GM23338 (cell line): ENCODE measurements around the gene CLEC4G. TPM values are rescaled to one million over a fixed set of nuclear protein-coding genes. Genes with fewer than 3 reads are reported as not detected.

Experiments used
- ATAC-seq: fragments of 200-7000 bp; cut with Tn5 transposase; 3 replicates; pipeline ENCODE4 v1.9.1; 2020
- DNase-seq: peaks from one replicate; pipeline ENCODE4 v3.0.0-alpha.2; 2015; ENCODE audit warnings: low spot score
- H2AFZ ChIP-seq: fragments of 200-600 bp; sonication (generic); 2 replicates; pipeline ENCODE4 v1.8.0; 2016; ENCODE audit warnings: antibody characterized with exemption, mild to moderate bottlenecking, moderate library complexity
- H3F3A ChIP-seq: fragments of 200-600 bp; sonication (generic); replicated peaks from 2 replicates; pipeline ENCODE4 v1.8.0; 2017; ENCODE audit warnings: antibody characterized with exemption, mixed run types, low read depth
- H3K27ac ChIP-seq: fragments of 200-600 bp; sonication (generic); 2 replicates; pipeline ENCODE4 v1.6.1; 2016; ENCODE audit warnings: low read depth
- H3K27me3 ChIP-seq: fragments of 200-600 bp; sonication (generic); 2 replicates; pipeline ENCODE4 v1.8.0; 2016; ENCODE audit warnings: mild to moderate bottlenecking, mixed run types, moderate library complexity; ENCODE audit not compliant: insufficient read depth
- H3K36me3 ChIP-seq: fragments of 200-600 bp; sonication (generic); 2 replicates; pipeline ENCODE4 v1.8.0; 2016; ENCODE audit warnings: mild to moderate bottlenecking; ENCODE audit not compliant: insufficient read depth
- H3K4me1 ChIP-seq: fragments of 200-600 bp; sonication (generic); 2 replicates; pipeline ENCODE4 v1.8.0; 2016; ENCODE audit warnings: mild to moderate bottlenecking, moderate library complexity; ENCODE audit not compliant: insufficient read depth
- H3K4me2 ChIP-seq: fragments of 200-600 bp; sonication (generic); 2 replicates; pipeline ENCODE4 v1.7.1; 2017; ENCODE audit warnings: mixed run types
- H3K4me3 ChIP-seq: fragments of 200-600 bp; sonication (generic); 2 replicates; pipeline ENCODE4 v1.6.1; 2016; ENCODE audit warnings: mixed run types
- H3K79me2 ChIP-seq: fragments of 200-600 bp; sonication (generic); replicated peaks from 2 replicates; pipeline ENCODE4 v1.8.0; 2017; ENCODE audit warnings: mild to moderate bottlenecking; ENCODE audit not compliant: insufficient read depth
- H3K9me2 ChIP-seq: fragments of 200-600 bp; sonication (generic); 2 replicates; pipeline ENCODE4 v1.8.0; 2017; ENCODE audit not compliant: insufficient read depth
- H4K20me1 ChIP-seq: fragments of 200-600 bp; sonication (generic); replicated peaks from 2 replicates; pipeline ENCODE4 v1.8.0; 2017; ENCODE audit warnings: mild to moderate bottlenecking; ENCODE audit not compliant: insufficient read depth
- H3K27ac Mint-ChIP-seq: 2 replicates; pipeline ENCODE4 v1.8.0; 2020; ENCODE audit warnings: inconsistent platforms, mild to moderate bottlenecking, moderate library complexity, mixed read lengths
- H3K27me3 Mint-ChIP-seq: 3 replicates; pipeline ENCODE4 v1.8.0; 2022; ENCODE audit warnings: low read depth, mild to moderate bottlenecking, moderate library complexity, mixed read lengths, inconsistent platforms; ENCODE audit not compliant: insufficient read depth, poor library complexity
- H3K36me3 Mint-ChIP-seq: 3 replicates; pipeline ENCODE4 v1.8.0; 2021; ENCODE audit warnings: low read depth, mild to moderate bottlenecking, inconsistent platforms, moderate library complexity, mixed read lengths
- H3K4me1 Mint-ChIP-seq: 3 replicates; pipeline ENCODE4 v1.8.0; 2020; ENCODE audit warnings: mild to moderate bottlenecking, inconsistent platforms, mixed read lengths
- H3K4me3 Mint-ChIP-seq: 3 replicates; pipeline ENCODE4 v1.8.0; 2021; ENCODE audit warnings: moderate library complexity, mild to moderate bottlenecking, inconsistent platforms, mixed read lengths
- H3K9me3 Mint-ChIP-seq: 3 replicates; pipeline ENCODE4 v1.8.0; 2020; ENCODE audit warnings: moderate library complexity, mild to moderate bottlenecking, inconsistent platforms, mixed read lengths
- CREB1 ChIP-seq: fragments of 250-450 bp; sonication (Bioruptor Pico); IDR thresholded peaks from 2 replicates; pipeline ENCODE4 v1.5.0; 2020; ENCODE audit warnings: low read depth, mild to moderate bottlenecking, moderate library complexity
- EZH2 ChIP-seq: fragments of 200-600 bp; sonication (generic); IDR thresholded peaks from one replicate; pipeline ENCODE4 v1.8.0; 2017; ENCODE audit warnings: antibody characterized with exemption, mild to moderate bottlenecking, low read depth; ENCODE audit not compliant: unreplicated experiment
- JUNB ChIP-seq: IDR thresholded peaks from one replicate; pipeline ENCODE4 v1.6.1; 2016; ENCODE audit warnings: antibody characterized with exemption; ENCODE audit not compliant: unreplicated experiment
- POLR2AphosphoS5 ChIP-seq: IDR thresholded peaks from 2 replicates; pipeline ENCODE4 v1.6.1; 2016; ENCODE audit warnings: antibody characterized with exemption, low read depth
- REST ChIP-seq: IDR thresholded peaks from one replicate; pipeline ENCODE4 v1.6.1; 2018; ENCODE audit warnings: antibody characterized with exemption; ENCODE audit not compliant: unreplicated experiment
- ZNF114 ChIP-seq: fragments of 250-450 bp; sonication (Bioruptor Pico); IDR thresholded peaks from 2 replicates; pipeline ENCODE4 v1.5.0; 2020; ENCODE audit warnings: mild to moderate bottlenecking, moderate library complexity
- ZNF331 ChIP-seq: fragments of 250-450 bp; sonication (Bioruptor Pico); IDR thresholded peaks from 2 replicates; pipeline ENCODE4 v1.5.0; 2020; ENCODE audit warnings: low read depth, mild to moderate bottlenecking, moderate library complexity
- polyA plus RNA-seq: library from polyadenylated mRNA; unstranded; fragments of >200 nt; fragmentation: Nextera tagmentation; extraction: Ambion mirVana; gene quantifications from 2 replicates; pipeline ENCODE4 v1.2.1, GENCODE V29; 2016
- total RNA-seq: library from RNA; depleted of rRNA; stranded (reverse); fragments of >200 nt; shearing (Covaris generic); gene quantifications from 2 replicates; pipeline ENCODE4 v1.2.3, GENCODE V29; 2014
- TF ChIP-seq, protein P1 (sequence below), 2 experiments: fragments of 200-600 bp in 1 of 2; sonication (generic) in 1 of 2; conservative IDR thresholded peaks; 2 replicates each; pipeline versions ENCODE4 v1.5.1 to v1.6.1; 2016 to 2017; ENCODE audit warnings: antibody characterized with exemption in 2 of 2, low read depth in 2 of 2, mild to moderate bottlenecking in 2 of 2, moderate library complexity in 1 of 2
- TF ChIP-seq, protein P2 (sequence below): IDR thresholded peaks from 2 replicates; pipeline ENCODE4 v1.6.1; 2016; ENCODE audit warnings: antibody characterized with exemption

Gene CLEC4G
- total and polyA plus RNA-seq, 2 experiments from 2014 or later, result 0.52 to 0.65 TPM

- peaks cover 4% of the 10 kb centered on the region; the same call in 2 of the 3 replicates for H3K4me1 Mint-ChIP-seq
- Histone ChIP-seq H3K79me2 (no peaks in the 10 kb centered on the region), H3F3A (no peaks in the 10 kb centered on the region), H3K27me3 (no peaks in the 10 kb centered on the region), H3K4me3 (no peak overlapping the region), H3K4me1 (no peaks in the 10 kb centered on the region), H3K9me2 (no peaks in the 10 kb centered on the region), H3K27ac (no peak overlapping the region), H2AFZ (peak overlapping the region; percentile 94), H4K20me1 (no peaks in the 10 kb centered on the region), H3K4me2 (no peak overlapping the region), H3K36me3 (no peaks in the 10 kb centered on the region)
- no peaks in the 10 kb centered on the region; the same call in 2 of the 3 replicates for H3K9me3 Mint-ChIP-seq
- DNase-seq (no peak), ATAC-seq (no peak)
- no peak overlapping the region for H3K27ac Mint-ChIP-seq
- TF ChIP-seq POLR2AphosphoS5 (no peak), EZH2 (no peak), ZNF114 (CRISPR knock-in tag) (no peak), REST (no peak), ZNF331 (no peak), JUNB (no peak), CREB1 (CRISPR knock-in tag) (no peak)
- TF ChIP-seq, protein P1, sequence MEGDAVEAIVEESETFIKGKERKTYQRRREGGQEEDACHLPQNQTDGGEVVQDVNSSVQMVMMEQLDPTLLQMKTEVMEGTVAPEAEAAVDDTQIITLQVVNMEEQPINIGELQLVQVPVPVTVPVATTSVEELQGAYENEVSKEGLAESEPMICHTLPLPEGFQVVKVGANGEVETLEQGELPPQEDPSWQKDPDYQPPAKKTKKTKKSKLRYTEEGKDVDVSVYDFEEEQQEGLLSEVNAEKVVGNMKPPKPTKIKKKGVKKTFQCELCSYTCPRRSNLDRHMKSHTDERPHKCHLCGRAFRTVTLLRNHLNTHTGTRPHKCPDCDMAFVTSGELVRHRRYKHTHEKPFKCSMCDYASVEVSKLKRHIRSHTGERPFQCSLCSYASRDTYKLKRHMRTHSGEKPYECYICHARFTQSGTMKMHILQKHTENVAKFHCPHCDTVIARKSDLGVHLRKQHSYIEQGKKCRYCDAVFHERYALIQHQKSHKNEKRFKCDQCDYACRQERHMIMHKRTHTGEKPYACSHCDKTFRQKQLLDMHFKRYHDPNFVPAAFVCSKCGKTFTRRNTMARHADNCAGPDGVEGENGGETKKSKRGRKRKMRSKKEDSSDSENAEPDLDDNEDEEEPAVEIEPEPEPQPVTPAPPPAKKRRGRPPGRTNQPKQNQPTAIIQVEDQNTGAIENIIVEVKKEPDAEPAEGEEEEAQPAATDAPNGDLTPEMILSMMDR (conservative IDR thresholded peaks at IDR 0.05; ENCODE audit: low read depth in 2 of 2), result no peak
- TF ChIP-seq, protein P2, sequence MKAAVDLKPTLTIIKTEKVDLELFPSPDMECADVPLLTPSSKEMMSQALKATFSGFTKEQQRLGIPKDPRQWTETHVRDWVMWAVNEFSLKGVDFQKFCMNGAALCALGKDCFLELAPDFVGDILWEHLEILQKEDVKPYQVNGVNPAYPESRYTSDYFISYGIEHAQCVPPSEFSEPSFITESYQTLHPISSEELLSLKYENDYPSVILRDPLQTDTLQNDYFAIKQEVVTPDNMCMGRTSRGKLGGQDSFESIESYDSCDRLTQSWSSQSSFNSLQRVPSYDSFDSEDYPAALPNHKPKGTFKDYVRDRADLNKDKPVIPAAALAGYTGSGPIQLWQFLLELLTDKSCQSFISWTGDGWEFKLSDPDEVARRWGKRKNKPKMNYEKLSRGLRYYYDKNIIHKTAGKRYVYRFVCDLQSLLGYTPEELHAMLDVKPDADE, result no peak
- H3K36me3 Mint-ChIP-seq, result no peaks in the 10 kb centered on the region
- no peak overlapping the region for H3K4me3 Mint-ChIP-seq
- H3K27me3 Mint-ChIP-seq, result peaks cover 5% of the 10 kb centered on the region
These were observed 8.8 kb upstream of the CLEC4G start for GRCh38 chr19:7740682-7741054.
